Caco-2 (cell line): ENCODE measurements around the gene RTN4RL1. TPM values are rescaled to one million over a fixed set of nuclear protein-coding genes. Genes with fewer than 3 reads are reported as not detected.

Experiments used
- BruUV-seq: library from RNA; stranded (reverse); fragments of 400-500 nt; replicated peaks from 2 replicates; lab custom pipeline; 2021; lab: Mats Ljungman, UMichigan
- CTCF ChIA-PET: fragments of 300-600 bp; sonication (Branson Sonifier 250); formaldehyde crosslinking; loops from one replicate; lab custom pipeline; 2022; ENCODE audit warnings: antibody characterized with exemption; lab: Charles Lee
- POLR2A ChIA-PET: fragments of 300-600 bp; sonication (Branson Sonifier 250); formaldehyde crosslinking; loops from one replicate; lab custom pipeline; 2022; ENCODE audit warnings: antibody characterized with exemption; lab: Charles Lee
- DNase-seq, 2 experiments: peaks; one replicate each; pipeline versions ENCODE4 v3.0.0 to v3.0.0-alpha.2; 2020 to 2022
- H3K27me3 ChIP-seq: replicated peaks from 2 replicates; pipeline ENCODE4 v1.6.0; 2011; ENCODE audit warnings: low read length; ENCODE audit not compliant: control insufficient read depth, insufficient read depth
- H3K36me3 ChIP-seq: 2 replicates; pipeline ENCODE4 v1.5.1; 2011; ENCODE audit warnings: low read length; ENCODE audit not compliant: control insufficient read depth, insufficient read depth
- H3K4me1 ChIP-seq: fragments of 250-450 bp; sonication (Bioruptor Pico); 2 replicates; pipeline ENCODE4 v1.5.1; 2020; ENCODE audit warnings: mild to moderate bottlenecking
- H3K4me3 ChIP-seq: 2 replicates; pipeline ENCODE4 v1.5.1; 2011; ENCODE audit warnings: low read depth, mild to moderate bottlenecking, control low read depth, low read length
- H3K9me3 ChIP-seq: fragments of 250-450 bp; sonication (Bioruptor Pico); 2 replicates; pipeline ENCODE4 v1.5.1; 2020; ENCODE audit warnings: mild to moderate bottlenecking, moderate library complexity
- H3K27ac Mint-ChIP-seq: one replicate; pipeline ENCODE4 v1.8.0; 2022; ENCODE audit warnings: mixed read lengths; ENCODE audit not compliant: unreplicated experiment
- H3K27me3 Mint-ChIP-seq: one replicate; pipeline ENCODE4 v1.8.0; 2022; ENCODE audit warnings: mixed read lengths; ENCODE audit not compliant: insufficient read depth, unreplicated experiment
- H3K36me3 Mint-ChIP-seq: one replicate; pipeline ENCODE4 v1.8.0; 2022; ENCODE audit warnings: mild to moderate bottlenecking, mixed read lengths; ENCODE audit not compliant: insufficient read depth, unreplicated experiment
- H3K4me1 Mint-ChIP-seq: one replicate; pipeline ENCODE4 v1.8.0; 2022; ENCODE audit warnings: low read depth, mixed read lengths; ENCODE audit not compliant: unreplicated experiment
- H3K4me3 Mint-ChIP-seq: one replicate; pipeline ENCODE4 v1.8.0; 2022; ENCODE audit warnings: mild to moderate bottlenecking, moderate library complexity, mixed read lengths; ENCODE audit not compliant: unreplicated experiment
- H3K9me3 Mint-ChIP-seq: one replicate; pipeline ENCODE4 v1.8.0; 2022; ENCODE audit warnings: mixed read lengths; ENCODE audit not compliant: unreplicated experiment
- intact Hi-C: fragments of 100-400 bp; cut with micrococcal nuclease; formaldehyde crosslinking; loops from one replicate; pipeline ENCODE4 v1.10.0; 2022; ENCODE audit not compliant: unreplicated experiment
- total RNA-seq: library from RNA; stranded (reverse); gene quantifications from 2 replicates; pipeline ENCODE4 v1.2.3, GENCODE V29; 2022
- TF ChIP-seq, protein P1 (sequence below), 2 experiments: fragments of 200-600 bp in 1 of 2; IDR thresholded peaks; 1 replicate in 1 of 2; 2 replicates in 1 of 2; pipeline versions ENCODE4 v1.5.1 to v1.8.0; 2011 to 2022; ENCODE audit warnings: antibody characterized with exemption in 1 of 2, control low read depth in 1 of 2, inconsistent platforms in 1 of 2, low read depth in 1 of 2, low read length in 1 of 2, mild to moderate bottlenecking in 1 of 2, moderate library complexity in 1 of 2; ENCODE audit not compliant: insufficient read depth in 1 of 2, severe bottlenecking in 1 of 2, unreplicated experiment in 1 of 2

RTN4RL1 gene
- total RNA-seq, 1 experiment from 2014 or later, result 0.54 TPM

DNA sequence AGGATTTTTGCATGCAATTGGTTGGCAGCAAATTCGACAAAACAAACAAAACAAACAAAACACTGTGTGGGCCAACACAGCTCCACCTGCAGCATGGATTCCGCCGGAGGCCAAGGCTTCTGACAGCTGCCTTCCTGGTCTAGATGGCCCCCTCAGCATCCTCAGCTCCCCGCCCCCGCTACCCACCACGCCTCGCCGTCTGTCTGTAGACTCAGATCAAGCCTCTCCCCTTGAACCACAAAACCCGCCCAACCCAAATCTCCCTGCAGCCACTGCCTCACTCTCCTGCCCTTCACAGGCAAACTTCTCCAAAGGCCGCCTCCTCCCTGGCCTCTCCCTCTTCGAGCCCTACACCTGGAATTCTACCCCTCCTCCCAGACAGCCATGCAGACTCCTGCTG lies 57.9 kb downstream of the RTN4RL1 start:
- Mint-ChIP-seq H3K4me1 (peaks cover 22% of the 10 kb centered on the region), H3K36me3 (peaks cover 6% of the 10 kb centered on the region), H3K9me3 (peaks cover 9% of the 10 kb centered on the region), H3K4me3 (no peak overlapping the region), H3K27me3 (no peaks in the 10 kb centered on the region), H3K27ac (peak overlapping the region; percentile 54)
- TF ChIP-seq, protein P1, sequence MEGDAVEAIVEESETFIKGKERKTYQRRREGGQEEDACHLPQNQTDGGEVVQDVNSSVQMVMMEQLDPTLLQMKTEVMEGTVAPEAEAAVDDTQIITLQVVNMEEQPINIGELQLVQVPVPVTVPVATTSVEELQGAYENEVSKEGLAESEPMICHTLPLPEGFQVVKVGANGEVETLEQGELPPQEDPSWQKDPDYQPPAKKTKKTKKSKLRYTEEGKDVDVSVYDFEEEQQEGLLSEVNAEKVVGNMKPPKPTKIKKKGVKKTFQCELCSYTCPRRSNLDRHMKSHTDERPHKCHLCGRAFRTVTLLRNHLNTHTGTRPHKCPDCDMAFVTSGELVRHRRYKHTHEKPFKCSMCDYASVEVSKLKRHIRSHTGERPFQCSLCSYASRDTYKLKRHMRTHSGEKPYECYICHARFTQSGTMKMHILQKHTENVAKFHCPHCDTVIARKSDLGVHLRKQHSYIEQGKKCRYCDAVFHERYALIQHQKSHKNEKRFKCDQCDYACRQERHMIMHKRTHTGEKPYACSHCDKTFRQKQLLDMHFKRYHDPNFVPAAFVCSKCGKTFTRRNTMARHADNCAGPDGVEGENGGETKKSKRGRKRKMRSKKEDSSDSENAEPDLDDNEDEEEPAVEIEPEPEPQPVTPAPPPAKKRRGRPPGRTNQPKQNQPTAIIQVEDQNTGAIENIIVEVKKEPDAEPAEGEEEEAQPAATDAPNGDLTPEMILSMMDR (IDR thresholded peaks at IDR 0.05; ENCODE audit: insufficient read depth in 1 of 2, low read depth in 1 of 2, low read length in 1 of 2, severe bottlenecking in 1 of 2, unreplicated experiment in 1 of 2), result no peak
- H3K27me3 ChIP-seq, result no peaks in the 10 kb centered on the region
- intact Hi-C loops, result no loop called here
- no peak overlapping the region for H3K4me3 ChIP-seq
- POLR2A ChIA-PET, result no interaction called here
- H3K9me3 ChIP-seq, result no peaks in the 10 kb centered on the region; the same call in 1 of the 2 replicates
- DNase-seq, result peak; percentile 41 to 58
- no peaks in the 10 kb centered on the region for H3K36me3 ChIP-seq
- CTCF ChIA-PET, result interaction anchor here (0.6 kb wide), 1 partner anchor 31 kb away, joined by 3 read pairs; no protein-coding TSS in a partner anchor
- no TSS peak for BruUV-seq
- H3K4me1 ChIP-seq, result peaks cover 16% of the 10 kb centered on the region

DNA sequence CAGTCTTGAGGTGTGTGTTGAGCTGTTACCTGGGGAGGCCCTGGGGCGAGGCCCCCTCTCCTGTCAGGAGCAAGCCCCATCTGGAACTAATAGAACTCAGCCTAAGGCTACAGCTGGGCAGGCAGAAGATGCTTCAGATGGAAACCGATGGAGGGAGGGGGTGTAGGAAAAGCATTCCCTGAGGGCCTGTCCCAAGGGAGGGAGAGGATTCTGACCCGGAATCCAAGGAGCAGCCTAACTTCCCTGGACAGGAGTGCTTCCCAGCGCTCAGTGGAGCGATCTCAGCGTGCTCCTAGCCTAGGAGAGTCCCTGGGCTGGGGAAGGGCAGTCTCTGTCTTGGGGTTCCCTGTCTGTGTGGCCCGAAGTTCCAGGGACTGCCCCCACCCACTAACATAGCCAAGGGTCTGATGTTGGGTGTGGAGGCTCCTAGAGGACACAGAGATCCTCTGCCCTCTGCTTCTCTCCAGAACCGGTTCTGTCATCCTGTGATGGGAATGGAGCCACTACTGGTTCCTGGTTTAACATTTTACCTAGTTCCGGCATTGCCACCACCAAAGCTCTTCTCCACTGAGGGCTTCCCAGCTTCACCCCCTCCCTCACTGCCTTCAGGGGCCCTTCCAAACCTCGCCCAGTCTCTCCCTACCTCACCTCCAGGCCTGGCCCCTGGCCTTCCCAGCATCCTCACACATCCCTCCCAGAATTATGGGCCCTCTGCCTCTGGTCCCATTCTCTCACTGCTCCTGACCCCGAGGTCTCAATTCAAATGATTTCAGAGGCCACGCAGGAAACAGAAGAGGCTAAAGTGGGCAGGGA lies 58.7 kb downstream of the RTN4RL1 start:
- peaks cover 16% of the 10 kb centered on the region for H3K4me1 ChIP-seq
- H3K36me3 ChIP-seq, result no peaks in the 10 kb centered on the region
- CTCF ChIA-PET, result interaction anchor here (0.5 to 1.2 kb wide), 2 partner anchors 205 to 336 kb away, joined by 3 read pairs; no protein-coding TSS in a partner anchor
- BruUV-seq, result no TSS peak
- no peaks in the 10 kb centered on the region for H3K27me3 ChIP-seq
- TF ChIP-seq, protein P1 (IDR thresholded peaks at IDR 0.05; ENCODE audit: insufficient read depth in 1 of 2, low read depth in 1 of 2, low read length in 1 of 2, severe bottlenecking in 1 of 2, unreplicated experiment in 1 of 2), result no peak
- POLR2A ChIA-PET, result no interaction called here
- Mint-ChIP-seq H3K4me3 (no peak overlapping the region), H3K27me3 (no peaks in the 10 kb centered on the region), H3K36me3 (peaks cover 6% of the 10 kb centered on the region), H3K4me1 (peaks cover 22% of the 10 kb centered on the region), H3K27ac (no peak overlapping the region), H3K9me3 (peaks cover 8% of the 10 kb centered on the region)
- no peak overlapping the region for H3K4me3 ChIP-seq
- H3K9me3 ChIP-seq, result no peaks in the 10 kb centered on the region; the same call in 1 of the 2 replicates
- no peak for DNase-seq
- intact Hi-C loops, result no loop called here

DNA sequence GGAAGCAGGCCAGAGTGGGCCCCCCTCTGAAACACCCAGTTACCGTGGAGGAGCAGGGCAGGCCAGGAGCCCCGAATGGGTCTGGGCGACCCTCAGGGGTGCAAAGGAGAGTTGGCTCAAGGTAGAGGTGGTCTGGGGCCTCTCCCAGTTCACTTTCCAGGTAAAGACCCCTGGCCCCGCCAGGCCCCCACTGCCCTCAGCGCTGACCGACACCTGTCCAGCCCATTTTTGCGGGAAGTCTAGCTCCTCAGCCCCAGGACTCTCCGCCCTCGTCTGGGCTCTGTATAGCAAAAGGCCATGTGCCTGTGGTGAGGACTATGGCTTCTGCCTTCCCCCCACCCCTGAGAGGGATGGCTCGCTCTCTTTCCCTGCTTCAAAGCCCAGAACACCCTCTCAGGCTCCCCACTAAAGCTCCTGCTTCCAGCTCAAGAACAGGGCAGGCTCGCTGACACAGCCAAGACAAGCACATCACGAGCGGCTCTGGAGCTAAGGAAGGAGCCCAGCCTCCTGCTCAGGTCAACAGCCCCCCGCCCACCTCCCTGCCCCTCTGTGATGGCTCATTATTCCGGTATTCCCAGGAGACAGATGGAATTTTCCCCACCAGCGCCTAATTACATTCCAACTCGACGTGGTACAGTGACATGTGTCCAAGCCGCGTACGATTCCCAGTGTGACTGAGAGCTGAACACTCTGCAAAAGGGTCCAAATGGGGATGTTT lies 59.4 kb downstream of the RTN4RL1 start:
- POLR2A ChIA-PET, result no interaction called here
- BruUV-seq, result no TSS peak
- H3K4me3 ChIP-seq, result no peak overlapping the region
- no peak overlapping the region for H3K4me3 Mint-ChIP-seq
- peaks cover 6% of the 10 kb centered on the region for H3K36me3 Mint-ChIP-seq
- TF ChIP-seq, protein P1 (IDR thresholded peaks at IDR 0.05; ENCODE audit: insufficient read depth in 1 of 2, low read depth in 1 of 2, low read length in 1 of 2, severe bottlenecking in 1 of 2, unreplicated experiment in 1 of 2), result no peak
- H3K4me1 Mint-ChIP-seq, result peaks cover 27% of the 10 kb centered on the region
- CTCF ChIA-PET, result interaction anchor here (1.2 kb wide), 1 partner anchor 336 kb away, joined by 3 read pairs; no protein-coding TSS in a partner anchor
- H3K27me3 ChIP-seq, result no peaks in the 10 kb centered on the region
- no peaks in the 10 kb centered on the region for H3K27me3 Mint-ChIP-seq
- no peaks in the 10 kb centered on the region for H3K36me3 ChIP-seq
- intact Hi-C loops, result no loop called here
- no peaks in the 10 kb centered on the region; the same call in 1 of the 2 replicates for H3K9me3 ChIP-seq
- peaks cover under 1% of the 10 kb centered on the region for H3K9me3 Mint-ChIP-seq
- no peak for DNase-seq
- no peak overlapping the region for H3K27ac Mint-ChIP-seq
- H3K4me1 ChIP-seq, result peaks cover 16% of the 10 kb centered on the region
